ENCODE measurements around the gene DOCK3. TPM values are rescaled to one million over a fixed set of nuclear protein-coding genes. Genes with fewer than 3 reads are reported as not detected.
"Not testable (repeated sequence)": the region's sequence is repeated elsewhere in the genome, so short reads cannot be mapped to it uniquely, and the experiment has no call there.

The DOCK3 gene
- total RNA-seq, 1 experiment from 2014 or later: 0.12 TPM

DNA sequence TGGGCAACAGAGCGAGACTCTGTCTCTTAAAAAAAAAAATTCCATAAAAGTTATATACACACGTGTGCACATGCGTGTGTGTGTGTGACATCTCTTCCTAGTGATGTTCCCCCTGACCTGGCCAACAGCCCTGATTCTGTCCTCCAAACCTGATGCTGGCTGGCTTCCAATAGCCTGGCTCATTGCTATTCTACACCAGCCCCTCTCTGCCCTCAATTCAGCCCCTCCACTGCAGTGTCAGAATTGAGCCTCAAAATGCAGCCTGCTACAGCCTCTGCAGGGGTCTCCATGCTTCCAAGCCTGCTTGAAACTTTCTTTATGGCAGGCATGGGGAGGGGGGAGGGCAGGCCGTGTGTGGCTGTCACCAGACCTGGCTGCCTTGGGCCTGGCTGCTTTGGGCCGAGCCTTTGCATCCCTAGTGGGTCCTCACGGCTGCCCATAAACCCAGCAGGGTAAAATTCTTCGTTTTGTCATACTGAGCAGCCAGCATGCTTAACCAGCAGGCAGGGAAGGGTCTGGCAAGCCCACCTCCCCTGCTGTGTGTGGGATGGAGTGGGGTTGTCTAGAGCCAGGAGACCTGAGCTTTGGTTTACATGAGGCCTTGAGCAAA lies 22.7 kb upstream of the DOCK3 start:
- no peak for DNase-seq (ENCODE audit: low read depth)

DNA sequence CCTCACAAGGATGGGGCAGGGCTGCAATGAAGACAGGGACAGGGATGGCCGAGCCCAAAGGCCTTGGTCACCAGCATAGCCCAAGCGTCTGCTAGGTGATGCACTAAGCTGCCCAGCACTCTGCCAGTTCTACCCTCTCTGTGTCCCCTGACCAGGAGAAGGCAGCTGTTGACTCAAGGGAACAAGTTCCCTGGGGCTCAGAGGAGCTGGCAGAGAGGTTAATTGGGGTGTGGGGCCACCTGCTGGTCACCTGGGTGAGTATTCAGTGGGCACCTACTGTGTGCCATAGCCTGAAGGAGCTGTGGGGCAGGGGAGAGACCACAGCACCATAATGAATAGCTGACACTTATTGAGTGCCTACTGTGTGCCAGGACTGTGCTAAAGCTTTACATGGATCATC lies 22.0 kb upstream of the DOCK3 start:
- DNase-seq (ENCODE audit: low read depth): peak; percentile 47

DNA sequence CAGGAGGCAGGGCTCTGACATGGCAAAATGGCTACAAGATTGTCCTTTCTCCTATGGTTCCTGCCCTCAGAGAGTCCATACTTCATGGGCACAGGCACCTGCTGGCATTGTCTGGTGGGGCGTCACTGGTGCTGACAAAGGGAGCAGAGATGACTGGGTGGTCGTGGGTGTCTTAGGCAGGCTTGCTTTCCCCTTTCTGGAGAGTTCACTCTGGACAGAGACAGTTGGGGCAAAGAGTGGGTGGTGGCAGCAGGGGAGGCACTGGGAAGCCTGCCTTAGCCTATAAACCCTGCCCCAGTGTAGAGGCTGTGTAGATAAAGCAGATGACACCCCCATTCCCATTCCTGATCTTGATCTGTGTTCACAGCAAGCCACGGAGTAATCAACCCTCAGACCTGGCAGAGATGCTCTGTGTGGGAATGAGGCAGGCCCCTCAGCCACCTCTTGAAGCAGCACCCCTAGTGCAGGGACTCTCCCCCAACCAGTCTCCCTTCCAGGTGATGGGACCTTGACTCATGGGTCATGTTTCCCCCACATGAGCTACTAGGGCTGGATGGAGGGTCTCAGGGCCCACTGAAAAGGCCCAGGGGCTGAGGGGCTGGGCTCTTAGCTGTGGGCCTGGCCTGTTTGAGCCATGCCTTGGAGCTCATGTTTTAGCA lies 20.7 kb upstream of the DOCK3 start:
- no peak for DNase-seq (ENCODE audit: low read depth)

DNA sequence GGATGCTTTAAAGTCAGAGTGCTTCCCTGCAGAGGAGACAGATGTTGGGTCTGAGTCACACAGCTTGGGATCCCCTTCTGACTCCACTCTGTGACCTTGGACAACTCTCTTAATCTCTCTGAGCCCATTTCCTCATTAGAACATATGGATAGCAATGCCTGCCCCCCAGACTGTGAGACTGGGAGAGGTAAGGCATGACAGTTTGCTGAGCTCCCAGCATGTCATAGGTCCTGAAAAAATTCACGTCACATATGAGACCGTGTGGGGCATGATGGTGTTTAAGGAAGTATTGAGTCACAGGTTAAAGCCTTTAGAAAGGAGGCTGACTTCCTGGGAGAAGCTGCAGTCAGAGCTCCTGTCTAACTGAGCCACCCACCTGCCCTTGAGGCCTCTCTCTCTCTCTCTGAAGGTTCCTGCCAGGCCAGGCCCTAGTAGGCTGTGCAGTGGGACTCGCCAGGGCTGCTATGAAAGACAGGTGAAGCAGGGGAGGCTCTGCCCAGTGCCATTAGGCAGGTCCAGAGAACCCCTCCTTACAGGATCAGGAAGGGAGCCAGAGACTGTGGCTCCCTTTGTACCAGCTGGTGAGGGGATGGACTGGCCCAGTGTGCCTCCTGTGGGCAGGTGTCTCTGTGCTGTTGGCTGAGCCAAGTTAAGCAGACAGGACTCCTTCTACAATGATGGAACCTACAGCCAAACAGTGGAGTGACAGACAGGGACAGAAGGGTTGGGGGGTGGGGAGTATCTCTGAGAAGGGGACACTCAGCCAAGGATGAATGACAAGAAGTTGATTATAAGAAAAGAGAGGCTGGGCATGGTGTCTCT lies 19.5 kb upstream of the DOCK3 start:
- no peak for DNase-seq (ENCODE audit: low read depth)

DNA sequence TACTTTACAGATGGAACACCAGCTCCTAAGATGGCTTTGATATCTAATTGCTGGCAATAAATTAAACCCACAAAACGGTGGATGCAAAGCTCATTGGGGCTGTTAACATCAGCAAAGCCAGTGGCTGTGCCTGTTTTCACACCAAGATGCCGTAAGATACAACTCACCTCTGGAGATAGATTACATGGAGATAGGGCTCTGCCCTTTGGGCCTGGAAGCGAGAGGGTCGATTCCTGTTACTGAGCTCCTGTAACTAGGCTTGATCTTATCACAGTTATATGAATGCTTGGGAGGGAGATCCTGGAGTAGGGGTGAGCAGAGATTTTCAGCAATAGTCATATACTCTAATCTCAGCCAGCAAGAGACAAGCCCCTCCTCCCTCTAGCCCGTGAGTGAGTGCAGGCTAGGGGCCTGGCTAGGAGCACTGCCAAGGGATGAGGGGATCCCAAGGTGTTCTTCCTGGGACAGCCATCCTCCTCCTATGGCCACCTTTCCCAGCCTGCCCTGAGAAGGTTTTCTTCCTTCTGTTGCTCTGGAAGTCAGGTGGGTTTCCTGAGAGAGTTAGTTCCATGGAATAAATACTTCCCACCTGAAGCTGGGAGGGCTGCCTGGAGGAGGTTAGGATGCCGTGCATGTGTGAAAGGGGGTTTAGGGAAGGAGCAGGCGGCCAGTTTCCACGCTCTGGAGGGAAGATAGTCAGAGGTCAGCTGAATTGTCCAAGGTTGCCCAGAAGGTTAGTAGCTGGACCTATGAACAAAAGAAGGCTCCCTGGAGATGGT lies 18.1 kb upstream of the DOCK3 start:
- DNase-seq (ENCODE audit: low read depth): no peak

DNA sequence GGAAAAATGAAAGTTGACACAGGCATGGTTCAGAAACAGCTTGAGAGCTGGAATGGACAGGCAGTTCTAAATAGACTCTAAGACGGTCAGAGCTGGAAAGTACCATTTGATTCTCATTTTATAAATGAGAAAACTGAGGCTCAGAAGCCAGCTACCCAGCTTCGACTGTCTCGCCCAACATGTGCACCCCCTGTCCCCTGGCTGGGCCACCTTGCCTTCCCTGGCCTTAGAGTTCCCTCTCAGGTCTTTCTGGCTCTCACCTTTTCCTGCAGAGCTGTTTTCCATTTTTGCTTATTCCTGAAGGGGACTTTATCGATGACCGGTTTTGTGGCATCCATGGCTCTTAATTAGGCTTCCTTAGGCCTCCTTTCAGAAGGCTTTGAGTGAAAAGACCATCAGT lies 17.3 kb upstream of the DOCK3 start:
- no peak for DNase-seq (ENCODE audit: low read depth)

DNA sequence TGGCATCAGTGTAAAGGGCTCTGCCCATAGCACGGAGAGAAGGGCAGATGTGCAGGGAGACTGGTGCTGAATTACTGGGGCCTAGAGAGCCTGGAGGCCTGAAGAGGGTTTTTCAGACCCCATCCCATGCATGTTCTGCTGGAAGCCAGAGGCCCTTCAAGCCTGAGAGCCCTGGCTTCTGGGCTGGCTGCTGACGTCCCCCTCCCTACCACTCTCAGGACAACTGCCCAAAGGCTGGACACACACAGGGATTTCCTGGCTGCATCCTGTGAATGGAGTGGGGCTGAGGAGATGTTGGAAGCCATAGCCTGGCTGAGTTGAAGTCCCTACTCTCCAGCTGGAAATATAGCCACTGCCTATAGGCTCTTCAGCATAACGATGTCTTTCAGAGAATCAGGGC lies 16.9 kb upstream of the DOCK3 start:
- DNase-seq (ENCODE audit: low read depth): no peak

DNA sequence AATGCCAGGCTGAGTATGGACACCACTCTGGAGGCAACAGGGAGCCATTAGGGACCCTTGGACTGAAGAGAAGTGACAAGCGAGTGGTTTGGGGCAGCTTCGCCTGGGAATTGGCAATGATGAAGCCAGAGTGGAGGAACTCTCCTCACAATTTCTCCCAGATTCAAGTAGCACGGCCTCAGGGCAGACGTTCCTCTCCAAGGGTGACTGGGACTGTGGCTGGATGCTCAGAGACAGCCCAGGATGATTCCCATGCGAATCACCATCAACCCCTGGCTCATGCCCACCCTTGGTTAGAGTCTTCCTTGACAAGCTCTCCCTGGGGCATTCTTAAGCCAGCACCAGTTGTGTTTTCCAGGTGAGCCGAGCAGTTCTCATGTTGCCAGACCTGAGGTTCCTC lies 16.3 kb upstream of the DOCK3 start:
- DNase-seq (ENCODE audit: low read depth): peak; percentile 25

DNA sequence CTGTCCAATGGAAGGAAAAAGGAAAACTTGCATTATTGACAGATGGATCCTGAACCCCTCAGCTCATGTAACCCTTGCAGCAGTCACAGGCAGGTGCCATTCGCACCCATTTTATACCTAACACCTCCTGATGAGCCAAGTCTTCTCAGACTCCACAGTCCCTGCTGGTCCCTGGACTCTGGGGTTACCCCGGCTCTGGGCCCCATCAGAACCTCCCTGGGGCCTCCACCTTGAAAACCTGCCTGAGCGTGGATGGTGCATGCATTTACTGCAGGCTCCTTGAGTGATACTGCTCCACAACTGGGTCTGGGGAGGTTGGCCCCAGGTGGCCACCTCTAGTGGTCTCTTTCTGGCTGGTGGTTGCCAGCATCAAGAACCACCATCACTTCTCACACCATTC lies 15.9 kb upstream of the DOCK3 start:
- no peak for DNase-seq (ENCODE audit: low read depth)

DNA sequence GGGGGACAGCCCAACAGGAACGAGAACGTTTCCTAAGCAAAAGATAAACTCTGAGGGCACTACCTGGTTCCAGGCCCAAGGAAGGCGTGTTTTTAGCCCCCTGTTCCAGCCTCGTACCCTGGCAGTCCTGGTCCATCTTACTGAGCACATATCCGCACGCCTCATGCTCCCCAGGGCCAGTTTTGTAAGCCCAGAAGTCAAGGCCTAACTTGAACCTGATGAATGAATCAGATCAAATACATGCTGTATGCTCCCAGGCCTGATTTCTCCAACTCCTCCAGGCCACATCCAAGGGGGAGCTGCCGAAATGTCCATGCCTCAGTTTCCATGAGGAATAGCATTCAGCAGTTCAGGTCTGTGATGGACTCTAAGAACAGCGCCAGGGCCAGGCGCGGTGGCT lies 14.3 kb upstream of the DOCK3 start:
- DNase-seq (ENCODE audit: low read depth): no peak

DNA sequence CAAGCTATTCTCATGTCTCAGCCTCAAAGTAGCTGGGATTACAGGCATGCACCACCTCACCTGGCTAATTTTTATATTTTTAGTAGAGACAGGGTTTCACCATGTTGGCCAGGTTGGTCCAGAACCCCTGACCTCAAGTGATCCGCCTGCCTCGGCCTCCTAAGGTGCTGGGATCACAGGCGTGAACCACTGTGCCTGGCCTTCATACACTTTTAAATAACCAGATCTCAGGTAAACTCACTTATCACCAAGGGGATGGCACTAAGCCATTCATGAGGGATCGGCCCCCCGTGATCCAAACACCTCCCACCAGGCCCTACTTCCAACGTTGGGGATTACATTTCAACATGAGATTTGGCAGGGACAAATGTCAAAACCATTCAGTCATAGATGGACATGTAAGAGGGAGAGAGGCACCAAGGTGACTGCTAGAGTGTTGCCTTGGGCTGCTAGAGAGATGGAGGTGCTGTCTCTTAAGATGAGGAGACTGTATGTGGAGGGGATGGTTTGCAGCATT lies 13.3 kb upstream of the DOCK3 start:
- no peak for DNase-seq (ENCODE audit: low read depth)

DNA sequence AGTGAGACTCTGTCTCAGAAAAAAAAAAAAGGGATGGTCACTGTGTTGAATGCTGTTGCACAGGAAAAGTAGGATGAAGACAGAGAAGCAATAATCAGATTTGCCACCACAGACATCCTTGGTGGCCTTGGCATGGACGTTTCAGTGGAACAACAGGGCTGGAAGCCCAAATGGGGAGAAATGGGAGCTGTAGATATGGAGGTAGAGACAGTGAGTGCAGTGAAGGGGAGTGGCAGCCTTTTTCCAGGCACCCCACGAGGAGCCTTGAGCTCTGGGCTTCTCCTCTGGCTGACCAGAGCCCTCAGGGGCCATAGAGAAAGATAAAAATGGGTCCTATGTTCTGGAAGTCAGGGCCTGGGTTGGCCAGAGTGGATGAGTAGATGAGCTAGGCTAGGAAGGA lies 12.3 kb upstream of the DOCK3 start:
- no peak for DNase-seq (ENCODE audit: low read depth)

DNA sequence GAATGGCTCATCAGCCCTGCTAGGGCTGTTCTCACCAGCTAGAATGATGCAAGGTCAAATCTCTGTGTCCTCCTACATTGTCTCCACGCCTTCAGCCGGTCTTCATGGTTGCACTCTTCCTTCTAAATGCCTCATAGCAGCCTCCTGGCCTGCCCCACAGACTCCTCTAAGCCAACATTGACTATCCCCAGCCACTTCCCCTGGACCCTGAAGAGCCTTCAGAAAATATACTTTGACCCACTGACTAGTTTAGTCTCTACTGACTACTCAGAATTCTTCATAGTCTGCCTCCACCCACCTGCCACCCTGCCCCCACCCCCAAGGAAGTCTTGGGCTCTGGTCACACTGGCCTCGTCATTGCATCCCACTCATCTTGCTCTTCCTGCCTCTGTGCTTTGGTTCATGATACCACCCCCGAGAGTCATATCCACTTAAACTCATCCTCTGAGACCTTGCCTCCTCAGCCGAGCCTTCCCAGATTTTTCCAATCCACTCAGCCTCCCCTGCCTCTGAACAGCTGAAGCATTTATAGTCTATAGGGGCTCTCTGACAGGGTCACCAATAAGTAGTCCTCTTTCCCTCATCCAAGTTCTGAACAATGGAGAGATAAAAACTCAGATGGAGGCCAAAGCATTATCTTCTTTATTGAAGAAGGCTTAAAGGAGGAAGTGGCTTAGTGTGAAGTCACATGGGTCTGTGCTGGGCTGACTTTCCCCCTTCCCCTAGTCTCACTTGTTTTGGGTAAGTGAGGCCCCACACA lies 9.5 kb upstream of the DOCK3 start:
- DNase-seq (ENCODE audit: low read depth): no peak

DNA sequence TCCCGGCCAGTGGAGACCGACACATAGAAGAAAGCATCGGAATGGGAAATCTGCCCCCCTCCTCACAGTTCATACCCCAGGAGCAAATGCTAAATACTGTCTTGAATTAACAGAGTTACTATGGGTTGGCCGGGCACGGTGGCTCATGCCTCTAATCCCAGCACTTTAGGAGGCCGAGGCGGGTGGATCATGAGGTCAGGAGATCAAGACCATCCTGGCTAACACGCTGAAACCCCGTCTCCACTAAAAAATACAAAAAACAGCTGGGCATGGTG lies 8.9 kb upstream of the DOCK3 start:
- DNase-seq (ENCODE audit: low read depth): not testable (repeated sequence)

DNA sequence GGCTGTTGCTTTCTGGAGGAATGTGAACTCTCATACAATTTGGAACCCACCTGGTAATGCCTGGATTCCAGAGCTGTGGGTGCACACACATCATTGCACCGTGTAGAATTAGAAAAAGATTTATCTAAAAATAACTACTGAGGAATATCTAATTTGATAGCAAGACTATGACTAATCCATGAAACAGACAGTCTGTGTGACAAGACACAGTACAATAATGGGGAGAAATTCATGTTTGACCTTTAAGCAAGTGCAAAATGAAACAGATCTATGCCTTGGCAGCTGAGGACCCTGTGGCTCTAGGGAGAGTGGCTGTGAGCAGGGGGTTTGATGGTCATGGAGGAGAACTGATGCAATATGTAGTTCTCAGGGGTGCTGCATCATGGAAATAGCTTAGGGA lies 7.9 kb upstream of the DOCK3 start:
- no peak for DNase-seq (ENCODE audit: low read depth)

DNA sequence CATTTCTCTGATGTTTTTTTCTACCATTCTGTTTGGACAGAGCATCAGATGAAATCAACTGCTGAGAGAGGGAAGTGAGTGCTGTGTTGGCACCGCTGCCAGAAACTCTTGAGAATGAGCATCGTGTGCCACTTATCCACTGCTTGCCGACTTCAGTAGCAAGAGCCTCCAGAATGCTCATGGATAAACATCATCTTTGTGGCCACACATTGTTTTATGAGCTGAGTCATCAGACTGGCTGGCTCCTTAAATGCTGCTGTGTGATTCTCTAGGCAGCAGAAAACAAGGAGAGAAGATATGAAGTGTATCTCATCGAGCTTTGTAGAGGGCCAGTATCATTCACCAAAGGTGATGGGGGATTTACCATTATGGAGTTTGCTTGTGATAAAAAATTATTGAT lies 3.4 kb upstream of the DOCK3 start:
- peak; percentile 79 for DNase-seq (ENCODE audit: low read depth)

DNA sequence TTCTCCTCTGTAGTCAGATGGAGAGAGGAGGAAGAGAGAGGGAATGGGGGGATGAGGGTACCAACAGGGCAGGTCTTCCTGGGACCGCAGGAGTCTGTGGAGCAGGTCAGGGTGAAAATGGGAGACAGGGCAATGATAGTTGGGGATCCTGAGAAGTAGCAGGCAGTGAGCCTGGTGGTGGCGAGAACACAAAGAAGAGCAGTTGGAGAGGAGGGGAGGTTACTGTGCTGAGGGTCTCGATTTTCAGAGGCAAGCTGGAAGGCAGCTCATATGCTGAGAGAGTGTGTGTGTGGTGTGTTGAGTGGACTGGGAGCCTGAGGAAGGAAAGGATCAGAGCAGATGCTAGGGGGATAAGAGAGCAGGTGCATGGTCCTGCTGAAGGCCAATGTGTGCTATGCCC lies 2.1 kb upstream of the DOCK3 start:
- DNase-seq (ENCODE audit: low read depth): no peak

DNA sequence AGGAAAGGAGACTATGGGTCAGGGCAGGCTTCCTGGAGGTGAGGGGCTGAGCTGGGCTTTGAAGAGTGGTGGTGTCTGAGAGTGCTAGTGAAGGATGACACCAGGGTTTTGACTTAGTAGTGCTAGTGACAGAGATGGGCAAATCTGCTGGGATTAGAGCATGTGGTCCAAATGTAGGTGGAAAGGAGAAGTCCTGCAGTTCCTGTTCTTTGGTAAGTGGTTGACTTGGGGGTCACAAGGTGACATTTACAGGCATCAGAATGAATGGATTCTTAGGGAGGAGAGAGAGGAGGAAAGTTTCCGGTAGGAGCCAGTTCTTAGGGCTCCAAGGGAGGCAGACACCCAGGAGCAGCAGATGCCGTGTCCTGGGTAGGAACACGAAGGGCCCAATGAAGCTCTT lies 796 bp upstream of the DOCK3 start:
- no peak for DNase-seq (ENCODE audit: low read depth)

DNA sequence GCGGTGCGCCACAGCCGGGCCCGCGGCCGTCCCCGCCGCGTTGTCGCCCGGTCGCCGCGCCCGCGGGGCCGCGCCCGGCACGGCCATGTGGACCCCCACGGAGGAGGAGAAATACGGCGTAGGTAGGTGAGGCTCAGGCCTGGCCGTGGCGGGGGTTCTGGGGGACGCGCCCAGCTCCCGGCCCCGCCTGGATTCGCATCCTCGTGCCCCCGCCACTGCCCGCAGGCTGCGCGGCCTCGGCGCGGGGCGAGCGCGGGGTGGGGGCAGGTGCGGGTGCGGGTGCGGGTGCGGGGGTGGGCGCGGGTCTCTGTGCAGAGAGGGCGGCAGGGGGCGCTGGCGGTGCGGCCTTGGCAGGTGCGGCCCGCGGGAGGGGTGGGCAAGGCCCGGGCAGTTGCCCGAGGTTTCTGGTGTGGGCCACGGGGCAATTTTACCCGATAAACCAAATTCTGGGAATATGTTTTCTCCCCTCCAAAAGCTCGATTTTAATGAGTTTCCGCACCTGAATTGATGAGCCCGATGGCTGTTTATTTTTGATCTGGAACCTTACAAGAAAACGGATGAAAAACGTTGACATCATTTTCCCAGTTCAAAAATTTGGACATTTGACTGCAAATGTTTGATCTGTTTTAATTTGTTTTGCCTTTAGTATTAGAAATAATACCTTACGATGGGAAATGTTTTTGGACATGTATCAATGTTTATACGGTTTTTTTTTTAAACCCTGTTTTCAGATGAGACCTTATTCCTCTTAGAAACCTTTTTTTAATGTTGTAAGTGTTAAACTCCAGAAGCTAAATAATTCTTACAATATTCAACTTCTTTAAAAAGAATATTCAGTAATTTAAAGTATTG lies 678 bp downstream of the DOCK3 start:
- DNase-seq (ENCODE audit: low read depth): no peak

DNA sequence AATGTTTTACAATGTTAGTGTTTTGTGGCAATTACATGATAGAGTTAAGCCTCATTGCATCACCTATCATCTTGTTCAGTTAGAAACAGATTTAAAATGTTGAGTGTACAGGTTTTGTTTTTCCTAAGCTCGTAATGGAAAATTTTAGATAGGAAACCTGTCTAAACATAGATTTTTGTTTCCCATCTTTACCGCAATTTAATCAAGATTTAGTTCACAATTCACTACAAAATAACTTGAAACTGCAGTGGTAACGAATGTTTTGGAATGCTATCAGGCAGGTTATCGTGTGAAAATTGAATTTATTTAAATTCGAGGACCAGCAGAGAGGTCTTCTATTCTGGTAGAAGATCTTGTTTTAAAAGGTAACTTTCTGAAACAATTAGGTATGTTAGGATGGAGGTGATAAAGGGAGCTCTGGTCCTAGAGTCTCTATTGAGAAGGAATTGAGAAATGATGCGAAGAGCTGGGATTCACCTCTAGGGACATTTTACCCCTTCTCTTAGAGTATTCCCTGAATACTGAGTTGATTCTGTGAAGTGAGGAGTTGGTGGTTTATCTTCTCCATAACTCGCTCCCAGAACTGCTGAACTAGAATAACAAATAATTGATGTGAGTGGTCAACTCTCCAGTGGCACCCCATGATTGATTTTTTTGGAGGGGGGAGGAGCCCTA lies 1.4 kb downstream of the DOCK3 start:
- DNase-seq (ENCODE audit: low read depth): no peak

Data from RPMI7951 (cell line).